ENCODE measurements around the gene TBCK. TPM values are rescaled to one million over a fixed set of nuclear protein-coding genes. Genes with fewer than 3 reads are reported as not detected.

The TBCK gene
- total and polyA plus RNA-seq, 9 of the 15 experiments (the other 6 are each of a cell fraction or from before 2014, with no cell fraction given), result 5.3 to 26.6 (median 16.2) TPM

DNA sequence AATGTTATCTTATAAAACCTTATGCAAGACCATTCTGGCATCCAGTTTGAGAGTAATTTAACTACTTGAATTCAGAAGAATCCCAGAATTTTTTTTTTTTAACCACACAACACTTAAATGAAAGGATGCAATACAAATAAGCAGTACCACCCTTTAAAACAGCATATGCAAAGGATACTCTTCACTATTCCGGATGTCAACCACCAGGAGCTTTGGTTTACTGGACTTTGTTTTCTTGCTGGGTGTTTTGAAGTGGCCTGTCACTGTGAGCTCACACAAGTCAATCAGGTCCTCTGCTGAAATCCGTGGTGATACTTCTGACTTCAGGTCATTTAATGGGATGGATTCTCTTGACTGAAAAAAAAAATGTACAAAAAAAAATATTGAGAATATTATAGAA lies 200.0 kb downstream of the TBCK start (continued):
- TF ChIP-seq CEBPB (tag; IDR thresholded peaks at IDR 0.05), result no peak

DNA sequence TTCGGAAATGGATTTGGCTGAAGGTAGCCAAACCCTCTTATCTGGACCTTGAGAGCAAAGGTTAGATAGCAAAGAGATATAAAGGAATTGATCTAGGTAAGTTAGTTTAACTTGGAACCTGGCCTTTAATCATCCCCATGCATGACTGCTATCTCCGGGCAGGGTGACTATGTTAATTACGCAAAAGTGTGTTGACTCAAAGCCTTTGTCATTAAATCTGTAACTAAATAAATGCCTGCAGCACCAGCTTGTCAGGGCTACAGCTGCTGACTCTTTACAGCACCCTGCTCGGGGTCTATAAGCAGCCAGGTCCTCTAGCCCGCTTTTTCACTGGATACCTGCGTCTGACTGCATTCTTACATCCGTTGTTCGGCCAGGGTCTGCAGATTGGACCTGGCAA lies 201.7 kb downstream of the TBCK start:
- CTCF ChIA-PET (ENCODE audit: low intra/inter-chr PET ratio), result no interaction called here
- Histone ChIP-seq H4K20me1 (replicated peaks; ENCODE audit: control insufficient read depth, insufficient read depth, low read length) (no peaks in the 10 kb centered on the region), H3K9me3 (replicated peaks; ENCODE audit: control insufficient read depth, insufficient read depth, low read depth, low read length) (peaks cover 2% of the 10 kb centered on the region; the same call in 1 of the 2 replicates), H3K79me2 (ENCODE audit: control insufficient read depth, insufficient read depth, low read length) (no peaks in the 10 kb centered on the region), H3K4me1 (replicated peaks in 1 of 2; ENCODE audit: control insufficient read depth in 2 of 2, insufficient read depth in 2 of 2, low read length in 2 of 2) (no peaks in the 10 kb centered on the region), H3K27ac (ENCODE audit: extremely low read depth, low read depth, low read length) (no peak overlapping the region), H3K9ac (ENCODE audit: insufficient read depth in 1 of 2, low read depth in 2 of 2, low read length in 2 of 2) (no peak overlapping the region), H3K36me3 (ENCODE audit: control insufficient read depth, insufficient read depth, low read length) (no peaks in the 10 kb centered on the region), H3K4me3 (no peak overlapping the region), H3K4me2 (ENCODE audit: insufficient read depth, low read length) (no peak overlapping the region), H2AFZ (ENCODE audit: low read depth, low read length) (no peak overlapping the region), H3K27me3 (ENCODE audit: control insufficient read depth in 2 of 2, insufficient read depth in 2 of 2, low read length in 2 of 2) (no peaks in the 10 kb centered on the region), H3K9me1 (ENCODE audit: control insufficient read depth, insufficient read depth, low read length) (no peaks in the 10 kb centered on the region)
- intact Hi-C loops (cut with micrococcal nuclease), result no loop called here
- TF ChIP-seq ETV5 (CRISPR knock-in tag; IDR thresholded peaks at IDR 0.05; ENCODE audit: low read depth), result no peak
- TF ChIP-seq, protein P1, sequence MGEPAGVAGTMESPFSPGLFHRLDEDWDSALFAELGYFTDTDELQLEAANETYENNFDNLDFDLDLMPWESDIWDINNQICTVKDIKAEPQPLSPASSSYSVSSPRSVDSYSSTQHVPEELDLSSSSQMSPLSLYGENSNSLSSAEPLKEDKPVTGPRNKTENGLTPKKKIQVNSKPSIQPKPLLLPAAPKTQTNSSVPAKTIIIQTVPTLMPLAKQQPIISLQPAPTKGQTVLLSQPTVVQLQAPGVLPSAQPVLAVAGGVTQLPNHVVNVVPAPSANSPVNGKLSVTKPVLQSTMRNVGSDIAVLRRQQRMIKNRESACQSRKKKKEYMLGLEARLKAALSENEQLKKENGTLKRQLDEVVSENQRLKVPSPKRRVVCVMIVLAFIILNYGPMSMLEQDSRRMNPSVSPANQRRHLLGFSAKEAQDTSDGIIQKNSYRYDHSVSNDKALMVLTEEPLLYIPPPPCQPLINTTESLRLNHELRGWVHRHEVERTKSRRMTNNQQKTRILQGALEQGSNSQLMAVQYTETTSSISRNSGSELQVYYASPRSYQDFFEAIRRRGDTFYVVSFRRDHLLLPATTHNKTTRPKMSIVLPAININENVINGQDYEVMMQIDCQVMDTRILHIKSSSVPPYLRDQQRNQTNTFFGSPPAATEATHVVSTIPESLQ (CRISPR knock-in tag; IDR thresholded peaks at IDR 0.05), result no peak
- TF ChIP-seq HDGF (IDR thresholded peaks at IDR 0.05), result no peak
- no peak for TF ChIP-seq OTX1 (CRISPR knock-in tag; IDR thresholded peaks at IDR 0.05)
- TF ChIP-seq SIX5 (IDR thresholded peaks at IDR 0.05; ENCODE audit: borderline replicate concordance in 1 of 2, insufficient read depth in 1 of 2, low read depth in 1 of 2, low read length in 2 of 2), result no peak
- no peak for TF ChIP-seq YBX1 (IDR thresholded peaks at IDR 0.05)
- no peak for TF ChIP-seq LEF1 (IDR thresholded peaks at IDR 0.05)
- no peak for TF ChIP-seq PHB2 (IDR thresholded peaks at IDR 0.05; ENCODE audit: low read depth)
- no peak for TF ChIP-seq GABPA (tag; conservative IDR thresholded peaks at IDR 0.05; ENCODE audit: low read depth)
- TF ChIP-seq ZNF354B (CRISPR knock-in tag; IDR thresholded peaks at IDR 0.05), result no peak
- no peak for TF ChIP-seq FOXA3 (CRISPR knock-in tag; conservative IDR thresholded peaks at IDR 0.05 in 1 of 2, IDR thresholded peaks at IDR 0.05 in 1 of 2)
- TF ChIP-seq, protein P2, sequence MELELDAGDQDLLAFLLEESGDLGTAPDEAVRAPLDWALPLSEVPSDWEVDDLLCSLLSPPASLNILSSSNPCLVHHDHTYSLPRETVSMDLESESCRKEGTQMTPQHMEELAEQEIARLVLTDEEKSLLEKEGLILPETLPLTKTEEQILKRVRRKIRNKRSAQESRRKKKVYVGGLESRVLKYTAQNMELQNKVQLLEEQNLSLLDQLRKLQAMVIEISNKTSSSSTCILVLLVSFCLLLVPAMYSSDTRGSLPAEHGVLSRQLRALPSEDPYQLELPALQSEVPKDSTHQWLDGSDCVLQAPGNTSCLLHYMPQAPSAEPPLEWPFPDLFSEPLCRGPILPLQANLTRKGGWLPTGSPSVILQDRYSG (tag; conservative IDR thresholded peaks at IDR 0.05; ENCODE audit: low read depth), result no peak
- TF ChIP-seq NFXL1 (CRISPR knock-in tag; IDR thresholded peaks at IDR 0.05), result no peak
- no peak for TF ChIP-seq ZNF584 (CRISPR knock-in tag; IDR thresholded peaks at IDR 0.05; ENCODE audit: low read depth)
- no peak for TF ChIP-seq PRPF4 (IDR thresholded peaks at IDR 0.05; ENCODE audit: insufficient read depth, low read depth, low read length, poor library complexity, severe bottlenecking)
- TF ChIP-seq MED1 (CRISPR knock-in tag; IDR thresholded peaks at IDR 0.05; ENCODE audit: borderline replicate concordance), result no peak
- no peak for TF ChIP-seq ETV1 (tag; conservative IDR thresholded peaks at IDR 0.05; ENCODE audit: low read depth)
- FAIRE-seq (no peak), ATAC-seq (no peak), DNase-seq (ENCODE audit: extremely low read depth in 1 of 4, low spot score in 3 of 4) (no peak)
- POLR2A ChIA-PET, result no interaction called here
- in situ Hi-C loops (cut with MboI), result no loop called here
- BruUV-seq (replicated peaks), result no TSS peak
- WGBS (ENCODE audit: insufficient coverage, low coverage, missing lambda C conversion rate), result 72% methylated on average over 8 of the region's 8 CpGs

Measured in K562 (cell line).